GM13976 (cell line): ENCODE data around the gene ITGA3.

Source experiments
- DNase-seq: peaks from one replicate; pipeline ENCODE4 v3.0.0; 2012; ENCODE audit warnings: low spot score
- in situ Hi-C: fragments of 300-500 bp; cut with MboI; formaldehyde crosslinking; loops from one replicate; pipeline ENCODE4 v1.12.0; 2022; ENCODE audit warnings: low sequenced_read_pairs, mixed read lengths, inconsistent platforms; ENCODE audit not compliant: unreplicated experiment
- TF ChIP-seq, protein P1 (sequence below): IDR thresholded peaks from 2 replicates; pipeline ENCODE4 v1.5.1; 2012; ENCODE audit warnings: borderline replicate concordance, mild to moderate bottlenecking; ENCODE audit not compliant: insufficient read depth; ENCODE audit errors: extremely low read depth, missing control alignments, control extremely low read depth

ITGA3 gene

DNA sequence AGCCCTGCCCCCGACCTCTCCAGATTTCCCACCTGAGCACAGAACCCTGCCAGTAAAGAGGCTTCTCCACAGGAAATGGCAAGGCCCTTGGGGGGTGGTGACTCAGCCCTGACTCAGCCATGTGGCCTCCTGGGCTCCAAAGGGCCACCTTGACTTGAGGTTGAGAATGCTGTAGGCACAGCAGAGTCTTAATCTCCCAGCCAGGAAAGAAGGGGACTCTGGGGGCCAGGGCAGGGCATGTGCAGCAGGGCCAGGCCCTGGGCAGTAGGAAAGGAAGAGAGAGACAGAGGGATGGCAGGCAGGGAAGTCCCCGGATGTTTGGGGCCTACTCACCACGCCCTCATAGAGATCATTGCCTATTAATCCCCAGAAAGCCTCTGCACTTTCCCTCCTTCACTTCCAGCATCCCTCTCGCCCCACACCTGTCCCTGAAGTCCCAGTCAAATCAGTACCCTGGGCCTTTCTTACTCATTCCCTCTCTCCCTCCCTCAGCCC lies 4.8 kb upstream of the ITGA3 start:
- no peak for DNase-seq
- in situ Hi-C loops: no loop called here
- TF ChIP-seq, protein P1, sequence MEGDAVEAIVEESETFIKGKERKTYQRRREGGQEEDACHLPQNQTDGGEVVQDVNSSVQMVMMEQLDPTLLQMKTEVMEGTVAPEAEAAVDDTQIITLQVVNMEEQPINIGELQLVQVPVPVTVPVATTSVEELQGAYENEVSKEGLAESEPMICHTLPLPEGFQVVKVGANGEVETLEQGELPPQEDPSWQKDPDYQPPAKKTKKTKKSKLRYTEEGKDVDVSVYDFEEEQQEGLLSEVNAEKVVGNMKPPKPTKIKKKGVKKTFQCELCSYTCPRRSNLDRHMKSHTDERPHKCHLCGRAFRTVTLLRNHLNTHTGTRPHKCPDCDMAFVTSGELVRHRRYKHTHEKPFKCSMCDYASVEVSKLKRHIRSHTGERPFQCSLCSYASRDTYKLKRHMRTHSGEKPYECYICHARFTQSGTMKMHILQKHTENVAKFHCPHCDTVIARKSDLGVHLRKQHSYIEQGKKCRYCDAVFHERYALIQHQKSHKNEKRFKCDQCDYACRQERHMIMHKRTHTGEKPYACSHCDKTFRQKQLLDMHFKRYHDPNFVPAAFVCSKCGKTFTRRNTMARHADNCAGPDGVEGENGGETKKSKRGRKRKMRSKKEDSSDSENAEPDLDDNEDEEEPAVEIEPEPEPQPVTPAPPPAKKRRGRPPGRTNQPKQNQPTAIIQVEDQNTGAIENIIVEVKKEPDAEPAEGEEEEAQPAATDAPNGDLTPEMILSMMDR: no peak

DNA sequence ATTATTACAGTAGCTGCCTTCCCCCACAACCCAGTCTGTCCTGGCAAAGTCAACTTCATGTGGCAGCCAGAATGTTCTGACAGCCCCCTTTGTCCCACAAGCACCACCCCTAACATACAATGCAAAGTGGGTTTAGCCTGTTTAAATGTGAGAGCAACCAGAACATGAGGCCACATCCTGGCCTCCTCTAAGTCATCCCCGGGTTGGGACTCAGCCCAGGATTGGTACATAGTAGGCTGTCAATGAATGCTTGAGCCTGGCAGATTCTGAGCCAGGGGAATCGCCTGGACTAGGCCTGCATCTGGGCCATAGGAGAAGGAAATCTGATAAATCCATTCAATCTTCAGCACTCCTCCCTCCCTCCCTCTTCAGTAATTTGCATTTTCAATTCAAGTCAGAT lies 4.3 kb upstream of the ITGA3 start:
- DNase-seq: no peak
- in situ Hi-C loops: no loop called here
- TF ChIP-seq, protein P1: no peak

DNA sequence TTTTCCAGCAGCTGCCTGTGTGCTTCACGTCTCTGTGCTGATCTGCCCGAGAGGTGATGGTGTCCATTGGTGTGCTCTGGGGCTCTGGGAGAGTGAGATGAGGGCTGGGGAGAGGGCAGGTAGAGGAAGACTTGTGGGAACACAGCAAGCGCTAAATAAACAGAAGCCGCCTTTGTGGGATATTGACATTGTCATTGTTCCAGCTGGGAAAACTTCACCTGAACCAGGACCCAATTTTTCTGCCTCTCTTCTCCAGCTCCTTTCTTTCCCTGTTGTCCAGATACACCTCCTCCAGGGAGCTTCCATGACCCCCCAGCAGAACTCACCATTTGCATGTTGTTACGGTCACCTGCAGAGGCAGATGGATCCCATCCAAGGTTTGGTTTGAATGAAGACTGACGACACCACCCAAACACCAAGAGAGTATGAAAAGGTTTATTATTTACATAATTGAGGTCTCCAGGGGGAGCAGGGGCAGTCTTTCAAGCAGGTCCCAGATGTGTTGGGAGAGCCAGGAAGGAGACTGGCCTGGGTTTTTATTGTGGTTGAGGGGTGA lies 3.6 kb upstream of the ITGA3 start:
- TF ChIP-seq, protein P1: no peak
- no peak for DNase-seq
- in situ Hi-C loops: no loop called here

DNA sequence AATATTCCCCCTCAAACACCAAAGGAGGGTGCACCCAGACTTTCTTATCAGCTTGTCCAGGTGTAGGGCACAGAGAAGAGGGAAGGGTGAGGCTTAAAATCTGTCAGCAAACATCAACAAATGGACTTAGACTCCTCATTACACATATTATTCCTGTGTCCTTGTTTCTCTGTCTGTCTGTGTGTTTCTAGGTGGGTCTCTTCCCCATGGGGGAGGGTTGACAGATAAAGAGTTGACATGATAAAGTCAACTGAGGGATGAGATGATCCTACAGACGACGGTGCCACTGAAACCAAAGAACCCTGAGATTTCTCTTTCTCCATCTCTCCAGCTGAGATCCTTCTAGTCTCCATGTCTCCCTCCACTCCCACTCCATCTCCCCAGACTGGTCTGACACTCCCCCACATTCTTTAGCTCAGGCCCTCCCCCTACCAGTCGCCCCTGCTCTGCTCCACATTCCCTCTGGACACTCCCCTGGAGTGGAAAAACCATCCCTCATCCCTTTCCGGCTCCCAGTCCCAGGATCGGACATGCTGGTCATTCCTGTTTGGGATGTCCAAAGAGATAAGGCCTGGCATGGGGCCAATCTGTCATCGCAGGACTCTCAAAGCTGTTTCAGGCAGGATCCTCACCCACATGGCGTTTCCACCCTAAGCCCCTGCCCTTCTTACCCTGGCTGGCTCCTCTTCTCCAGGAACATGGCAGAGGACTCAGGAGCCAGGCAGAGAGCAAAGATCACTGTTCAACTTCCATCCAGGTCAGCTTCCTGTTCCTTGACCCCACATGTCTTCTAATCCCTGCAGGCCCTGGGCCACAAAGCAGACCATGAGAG lies 2.9 kb upstream of the ITGA3 start:
- TF ChIP-seq, protein P1: no peak
- no peak for DNase-seq
- in situ Hi-C loops: no loop called here

DNA sequence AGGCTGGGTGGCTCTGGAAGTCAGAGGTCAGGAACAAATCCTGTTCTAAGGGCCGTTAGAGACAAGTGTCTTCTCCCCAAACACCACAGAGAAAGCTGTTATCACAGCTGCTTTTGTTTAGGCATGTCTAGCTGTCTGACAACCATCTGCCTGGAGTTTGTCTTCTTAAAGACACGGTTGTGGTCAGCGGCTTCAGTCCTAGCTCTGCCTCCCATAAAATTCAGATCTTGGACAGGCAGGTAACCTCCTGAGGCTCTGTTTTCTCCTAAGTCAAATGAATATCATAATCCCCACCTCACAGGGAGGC lies 2.3 kb upstream of the ITGA3 start:
- TF ChIP-seq, protein P1: no peak
- in situ Hi-C loops: no loop called here
- no peak for DNase-seq

DNA sequence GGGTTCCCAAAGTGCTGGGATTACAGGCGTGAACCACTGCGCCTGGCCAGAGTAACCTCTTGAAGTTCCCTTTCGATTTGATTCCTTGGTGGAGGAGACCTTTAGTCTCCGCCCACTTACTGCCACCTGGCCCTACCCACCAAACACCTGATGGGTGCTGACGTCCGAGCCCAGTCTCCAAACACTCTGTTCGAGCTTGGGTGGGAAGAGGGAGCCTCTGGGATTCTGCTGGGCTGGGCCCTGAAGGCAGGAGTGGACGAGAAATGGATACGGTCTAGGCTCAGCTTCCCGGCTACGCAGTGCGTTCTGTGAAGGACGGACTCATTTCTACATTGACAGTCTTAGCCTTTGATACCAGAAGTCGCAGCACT lies 870 bp upstream of the ITGA3 start:
- no peak for DNase-seq
- TF ChIP-seq, protein P1: no peak
- in situ Hi-C loops: no loop called here
